GM23338 (cell line): ENCODE results near the gene FAM83B. TPM values are rescaled to one million over a fixed set of nuclear protein-coding genes. Genes with fewer than 3 reads are reported as not detected.

Experiments
- ATAC-seq: fragments of 200-7000 bp; cut with Tn5 transposase; 3 replicates; pipeline ENCODE4 v1.9.1; 2020
- DNase-seq: peaks from one replicate; pipeline ENCODE4 v3.0.0-alpha.2; 2015; ENCODE audit warnings: low spot score
- H2AFZ ChIP-seq: fragments of 200-600 bp; sonication (generic); 2 replicates; pipeline ENCODE4 v1.8.0; 2016; ENCODE audit warnings: antibody characterized with exemption, mild to moderate bottlenecking, moderate library complexity
- H3F3A ChIP-seq: fragments of 200-600 bp; sonication (generic); replicated peaks from 2 replicates; pipeline ENCODE4 v1.8.0; 2017; ENCODE audit warnings: antibody characterized with exemption, mixed run types, low read depth
- H3K27ac ChIP-seq: fragments of 200-600 bp; sonication (generic); 2 replicates; pipeline ENCODE4 v1.6.1; 2016; ENCODE audit warnings: low read depth
- H3K27me3 ChIP-seq: fragments of 200-600 bp; sonication (generic); 2 replicates; pipeline ENCODE4 v1.8.0; 2016; ENCODE audit warnings: mild to moderate bottlenecking, mixed run types, moderate library complexity; ENCODE audit not compliant: insufficient read depth
- H3K36me3 ChIP-seq: fragments of 200-600 bp; sonication (generic); 2 replicates; pipeline ENCODE4 v1.8.0; 2016; ENCODE audit warnings: mild to moderate bottlenecking; ENCODE audit not compliant: insufficient read depth
- H3K4me1 ChIP-seq: fragments of 200-600 bp; sonication (generic); 2 replicates; pipeline ENCODE4 v1.8.0; 2016; ENCODE audit warnings: mild to moderate bottlenecking, moderate library complexity; ENCODE audit not compliant: insufficient read depth
- H3K4me2 ChIP-seq: fragments of 200-600 bp; sonication (generic); 2 replicates; pipeline ENCODE4 v1.7.1; 2017; ENCODE audit warnings: mixed run types
- H3K4me3 ChIP-seq: fragments of 200-600 bp; sonication (generic); 2 replicates; pipeline ENCODE4 v1.6.1; 2016; ENCODE audit warnings: mixed run types
- H3K79me2 ChIP-seq: fragments of 200-600 bp; sonication (generic); replicated peaks from 2 replicates; pipeline ENCODE4 v1.8.0; 2017; ENCODE audit warnings: mild to moderate bottlenecking; ENCODE audit not compliant: insufficient read depth
- H3K9me2 ChIP-seq: fragments of 200-600 bp; sonication (generic); 2 replicates; pipeline ENCODE4 v1.8.0; 2017; ENCODE audit not compliant: insufficient read depth
- H4K20me1 ChIP-seq: fragments of 200-600 bp; sonication (generic); replicated peaks from 2 replicates; pipeline ENCODE4 v1.8.0; 2017; ENCODE audit warnings: mild to moderate bottlenecking; ENCODE audit not compliant: insufficient read depth
- H3K27ac Mint-ChIP-seq: 2 replicates; pipeline ENCODE4 v1.8.0; 2020; ENCODE audit warnings: inconsistent platforms, mild to moderate bottlenecking, moderate library complexity, mixed read lengths
- H3K27me3 Mint-ChIP-seq: 3 replicates; pipeline ENCODE4 v1.8.0; 2022; ENCODE audit warnings: low read depth, mild to moderate bottlenecking, moderate library complexity, mixed read lengths, inconsistent platforms; ENCODE audit not compliant: insufficient read depth, poor library complexity
- H3K36me3 Mint-ChIP-seq: 3 replicates; pipeline ENCODE4 v1.8.0; 2021; ENCODE audit warnings: low read depth, mild to moderate bottlenecking, inconsistent platforms, moderate library complexity, mixed read lengths
- H3K4me1 Mint-ChIP-seq: 3 replicates; pipeline ENCODE4 v1.8.0; 2020; ENCODE audit warnings: mild to moderate bottlenecking, inconsistent platforms, mixed read lengths
- H3K4me3 Mint-ChIP-seq: 3 replicates; pipeline ENCODE4 v1.8.0; 2021; ENCODE audit warnings: moderate library complexity, mild to moderate bottlenecking, inconsistent platforms, mixed read lengths
- H3K9me3 Mint-ChIP-seq: 3 replicates; pipeline ENCODE4 v1.8.0; 2020; ENCODE audit warnings: moderate library complexity, mild to moderate bottlenecking, inconsistent platforms, mixed read lengths
- CREB1 ChIP-seq: fragments of 250-450 bp; sonication (Bioruptor Pico); IDR thresholded peaks from 2 replicates; pipeline ENCODE4 v1.5.0; 2020; ENCODE audit warnings: low read depth, mild to moderate bottlenecking, moderate library complexity
- EZH2 ChIP-seq: fragments of 200-600 bp; sonication (generic); IDR thresholded peaks from one replicate; pipeline ENCODE4 v1.8.0; 2017; ENCODE audit warnings: antibody characterized with exemption, mild to moderate bottlenecking, low read depth; ENCODE audit not compliant: unreplicated experiment
- EZH2phosphoT487 ChIP-seq: fragments of 200-600 bp; sonication (generic); IDR thresholded peaks from one replicate; pipeline ENCODE4 v1.8.1; 2018; ENCODE audit warnings: antibody characterized with exemption; ENCODE audit not compliant: unreplicated experiment
- JUNB ChIP-seq: IDR thresholded peaks from one replicate; pipeline ENCODE4 v1.6.1; 2016; ENCODE audit warnings: antibody characterized with exemption; ENCODE audit not compliant: unreplicated experiment
- NANOG ChIP-seq: IDR thresholded peaks from 2 replicates; pipeline ENCODE4 v1.6.1; 2016; ENCODE audit warnings: antibody characterized with exemption, borderline replicate concordance
- POLR2AphosphoS5 ChIP-seq: IDR thresholded peaks from 2 replicates; pipeline ENCODE4 v1.6.1; 2016; ENCODE audit warnings: antibody characterized with exemption, low read depth
- STAT1 ChIP-seq: IDR thresholded peaks from one replicate; pipeline ENCODE4 v1.6.1; 2016; ENCODE audit warnings: antibody characterized with exemption; ENCODE audit not compliant: unreplicated experiment
- ZNF114 ChIP-seq: fragments of 250-450 bp; sonication (Bioruptor Pico); IDR thresholded peaks from 2 replicates; pipeline ENCODE4 v1.5.0; 2020; ENCODE audit warnings: mild to moderate bottlenecking, moderate library complexity
- ZNF331 ChIP-seq: fragments of 250-450 bp; sonication (Bioruptor Pico); IDR thresholded peaks from 2 replicates; pipeline ENCODE4 v1.5.0; 2020; ENCODE audit warnings: low read depth, mild to moderate bottlenecking, moderate library complexity
- polyA plus RNA-seq: library from polyadenylated mRNA; unstranded; fragments of >200 nt; fragmentation: Nextera tagmentation; extraction: Ambion mirVana; gene quantifications from 2 replicates; pipeline ENCODE4 v1.2.1, GENCODE V29; 2016
- total RNA-seq: library from RNA; depleted of rRNA; stranded (reverse); fragments of >200 nt; shearing (Covaris generic); gene quantifications from 2 replicates; pipeline ENCODE4 v1.2.3, GENCODE V29; 2014
- TF ChIP-seq, protein P1 (sequence below): IDR thresholded peaks from one replicate; pipeline ENCODE4 v1.6.1; 2018; ENCODE audit warnings: antibody characterized with exemption; ENCODE audit not compliant: unreplicated experiment
- TF ChIP-seq, protein P2 (sequence below): IDR thresholded peaks from 2 replicates; pipeline ENCODE4 v1.6.1; 2016; ENCODE audit warnings: antibody characterized with exemption
- TF ChIP-seq, protein P3 (sequence below): fragments of 250-450 bp; sonication (Bioruptor Pico); IDR thresholded peaks from 2 replicates; pipeline ENCODE4 v1.5.0; 2020; ENCODE audit warnings: mild to moderate bottlenecking, moderate library complexity
- TF ChIP-seq, protein P4 (sequence below), 2 experiments: fragments of 200-600 bp in 1 of 2; sonication (generic) in 1 of 2; conservative IDR thresholded peaks; 2 replicates each; pipeline versions ENCODE4 v1.5.1 to v1.6.1; 2016 to 2017; ENCODE audit warnings: antibody characterized with exemption in 2 of 2, low read depth in 2 of 2, mild to moderate bottlenecking in 2 of 2, moderate library complexity in 1 of 2

The FAM83B gene
- total and polyA plus RNA-seq, 2 experiments from 2014 or later, result 1.4 to 7.7 TPM

DNA sequence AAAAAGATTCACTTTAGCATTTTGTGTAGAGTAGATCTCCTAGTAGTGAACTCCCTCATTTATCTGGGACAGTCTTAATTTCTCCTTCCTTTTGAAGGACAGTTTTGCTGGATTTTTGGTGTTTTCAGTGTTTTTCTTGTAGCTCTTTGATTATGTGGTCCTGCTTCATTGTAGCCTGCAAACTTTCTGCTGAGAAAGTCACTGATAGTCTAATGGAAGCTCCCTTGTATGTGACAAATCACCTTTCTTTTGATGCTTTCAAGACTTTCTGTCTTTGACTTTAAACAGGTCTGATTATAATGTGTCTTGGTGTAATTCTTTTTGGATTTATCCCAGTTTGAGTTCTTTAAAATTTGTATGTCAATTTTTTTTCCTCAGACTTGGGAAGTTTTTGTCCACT, 86.1 kb downstream of the FAM83B start:
- H3K4me3 Mint-ChIP-seq, result no peak overlapping the region
- H2AFZ ChIP-seq, result no peak overlapping the region
- H3K36me3 ChIP-seq, result no peaks in the 10 kb centered on the region
- H3K36me3 Mint-ChIP-seq, result peaks cover 14% of the 10 kb centered on the region; the same call in 2 of the 3 replicates
- H3K79me2 ChIP-seq, result no peaks in the 10 kb centered on the region
- no peaks in the 10 kb centered on the region for H3F3A ChIP-seq
- no peaks in the 10 kb centered on the region for H3K27me3 ChIP-seq
- DNase-seq (no peak), ATAC-seq (no peak)
- TF ChIP-seq, protein P1, sequence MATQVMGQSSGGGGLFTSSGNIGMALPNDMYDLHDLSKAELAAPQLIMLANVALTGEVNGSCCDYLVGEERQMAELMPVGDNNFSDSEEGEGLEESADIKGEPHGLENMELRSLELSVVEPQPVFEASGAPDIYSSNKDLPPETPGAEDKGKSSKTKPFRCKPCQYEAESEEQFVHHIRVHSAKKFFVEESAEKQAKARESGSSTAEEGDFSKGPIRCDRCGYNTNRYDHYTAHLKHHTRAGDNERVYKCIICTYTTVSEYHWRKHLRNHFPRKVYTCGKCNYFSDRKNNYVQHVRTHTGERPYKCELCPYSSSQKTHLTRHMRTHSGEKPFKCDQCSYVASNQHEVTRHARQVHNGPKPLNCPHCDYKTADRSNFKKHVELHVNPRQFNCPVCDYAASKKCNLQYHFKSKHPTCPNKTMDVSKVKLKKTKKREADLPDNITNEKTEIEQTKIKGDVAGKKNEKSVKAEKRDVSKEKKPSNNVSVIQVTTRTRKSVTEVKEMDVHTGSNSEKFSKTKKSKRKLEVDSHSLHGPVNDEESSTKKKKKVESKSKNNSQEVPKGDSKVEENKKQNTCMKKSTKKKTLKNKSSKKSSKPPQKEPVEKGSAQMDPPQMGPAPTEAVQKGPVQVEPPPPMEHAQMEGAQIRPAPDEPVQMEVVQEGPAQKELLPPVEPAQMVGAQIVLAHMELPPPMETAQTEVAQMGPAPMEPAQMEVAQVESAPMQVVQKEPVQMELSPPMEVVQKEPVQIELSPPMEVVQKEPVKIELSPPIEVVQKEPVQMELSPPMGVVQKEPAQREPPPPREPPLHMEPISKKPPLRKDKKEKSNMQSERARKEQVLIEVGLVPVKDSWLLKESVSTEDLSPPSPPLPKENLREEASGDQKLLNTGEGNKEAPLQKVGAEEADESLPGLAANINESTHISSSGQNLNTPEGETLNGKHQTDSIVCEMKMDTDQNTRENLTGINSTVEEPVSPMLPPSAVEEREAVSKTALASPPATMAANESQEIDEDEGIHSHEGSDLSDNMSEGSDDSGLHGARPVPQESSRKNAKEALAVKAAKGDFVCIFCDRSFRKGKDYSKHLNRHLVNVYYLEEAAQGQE, result no peak
- TF ChIP-seq ZNF114 (CRISPR knock-in tag) (no peak), CREB1 (CRISPR knock-in tag) (no peak), JUNB (no peak), EZH2phosphoT487 (no peak), ZNF331 (CRISPR knock-in tag) (no peak), STAT1 (no peak), EZH2 (no peak), NANOG (no peak), POLR2AphosphoS5 (no peak)
- TF ChIP-seq, protein P2, sequence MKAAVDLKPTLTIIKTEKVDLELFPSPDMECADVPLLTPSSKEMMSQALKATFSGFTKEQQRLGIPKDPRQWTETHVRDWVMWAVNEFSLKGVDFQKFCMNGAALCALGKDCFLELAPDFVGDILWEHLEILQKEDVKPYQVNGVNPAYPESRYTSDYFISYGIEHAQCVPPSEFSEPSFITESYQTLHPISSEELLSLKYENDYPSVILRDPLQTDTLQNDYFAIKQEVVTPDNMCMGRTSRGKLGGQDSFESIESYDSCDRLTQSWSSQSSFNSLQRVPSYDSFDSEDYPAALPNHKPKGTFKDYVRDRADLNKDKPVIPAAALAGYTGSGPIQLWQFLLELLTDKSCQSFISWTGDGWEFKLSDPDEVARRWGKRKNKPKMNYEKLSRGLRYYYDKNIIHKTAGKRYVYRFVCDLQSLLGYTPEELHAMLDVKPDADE, result no peak
- TF ChIP-seq, protein P3, sequence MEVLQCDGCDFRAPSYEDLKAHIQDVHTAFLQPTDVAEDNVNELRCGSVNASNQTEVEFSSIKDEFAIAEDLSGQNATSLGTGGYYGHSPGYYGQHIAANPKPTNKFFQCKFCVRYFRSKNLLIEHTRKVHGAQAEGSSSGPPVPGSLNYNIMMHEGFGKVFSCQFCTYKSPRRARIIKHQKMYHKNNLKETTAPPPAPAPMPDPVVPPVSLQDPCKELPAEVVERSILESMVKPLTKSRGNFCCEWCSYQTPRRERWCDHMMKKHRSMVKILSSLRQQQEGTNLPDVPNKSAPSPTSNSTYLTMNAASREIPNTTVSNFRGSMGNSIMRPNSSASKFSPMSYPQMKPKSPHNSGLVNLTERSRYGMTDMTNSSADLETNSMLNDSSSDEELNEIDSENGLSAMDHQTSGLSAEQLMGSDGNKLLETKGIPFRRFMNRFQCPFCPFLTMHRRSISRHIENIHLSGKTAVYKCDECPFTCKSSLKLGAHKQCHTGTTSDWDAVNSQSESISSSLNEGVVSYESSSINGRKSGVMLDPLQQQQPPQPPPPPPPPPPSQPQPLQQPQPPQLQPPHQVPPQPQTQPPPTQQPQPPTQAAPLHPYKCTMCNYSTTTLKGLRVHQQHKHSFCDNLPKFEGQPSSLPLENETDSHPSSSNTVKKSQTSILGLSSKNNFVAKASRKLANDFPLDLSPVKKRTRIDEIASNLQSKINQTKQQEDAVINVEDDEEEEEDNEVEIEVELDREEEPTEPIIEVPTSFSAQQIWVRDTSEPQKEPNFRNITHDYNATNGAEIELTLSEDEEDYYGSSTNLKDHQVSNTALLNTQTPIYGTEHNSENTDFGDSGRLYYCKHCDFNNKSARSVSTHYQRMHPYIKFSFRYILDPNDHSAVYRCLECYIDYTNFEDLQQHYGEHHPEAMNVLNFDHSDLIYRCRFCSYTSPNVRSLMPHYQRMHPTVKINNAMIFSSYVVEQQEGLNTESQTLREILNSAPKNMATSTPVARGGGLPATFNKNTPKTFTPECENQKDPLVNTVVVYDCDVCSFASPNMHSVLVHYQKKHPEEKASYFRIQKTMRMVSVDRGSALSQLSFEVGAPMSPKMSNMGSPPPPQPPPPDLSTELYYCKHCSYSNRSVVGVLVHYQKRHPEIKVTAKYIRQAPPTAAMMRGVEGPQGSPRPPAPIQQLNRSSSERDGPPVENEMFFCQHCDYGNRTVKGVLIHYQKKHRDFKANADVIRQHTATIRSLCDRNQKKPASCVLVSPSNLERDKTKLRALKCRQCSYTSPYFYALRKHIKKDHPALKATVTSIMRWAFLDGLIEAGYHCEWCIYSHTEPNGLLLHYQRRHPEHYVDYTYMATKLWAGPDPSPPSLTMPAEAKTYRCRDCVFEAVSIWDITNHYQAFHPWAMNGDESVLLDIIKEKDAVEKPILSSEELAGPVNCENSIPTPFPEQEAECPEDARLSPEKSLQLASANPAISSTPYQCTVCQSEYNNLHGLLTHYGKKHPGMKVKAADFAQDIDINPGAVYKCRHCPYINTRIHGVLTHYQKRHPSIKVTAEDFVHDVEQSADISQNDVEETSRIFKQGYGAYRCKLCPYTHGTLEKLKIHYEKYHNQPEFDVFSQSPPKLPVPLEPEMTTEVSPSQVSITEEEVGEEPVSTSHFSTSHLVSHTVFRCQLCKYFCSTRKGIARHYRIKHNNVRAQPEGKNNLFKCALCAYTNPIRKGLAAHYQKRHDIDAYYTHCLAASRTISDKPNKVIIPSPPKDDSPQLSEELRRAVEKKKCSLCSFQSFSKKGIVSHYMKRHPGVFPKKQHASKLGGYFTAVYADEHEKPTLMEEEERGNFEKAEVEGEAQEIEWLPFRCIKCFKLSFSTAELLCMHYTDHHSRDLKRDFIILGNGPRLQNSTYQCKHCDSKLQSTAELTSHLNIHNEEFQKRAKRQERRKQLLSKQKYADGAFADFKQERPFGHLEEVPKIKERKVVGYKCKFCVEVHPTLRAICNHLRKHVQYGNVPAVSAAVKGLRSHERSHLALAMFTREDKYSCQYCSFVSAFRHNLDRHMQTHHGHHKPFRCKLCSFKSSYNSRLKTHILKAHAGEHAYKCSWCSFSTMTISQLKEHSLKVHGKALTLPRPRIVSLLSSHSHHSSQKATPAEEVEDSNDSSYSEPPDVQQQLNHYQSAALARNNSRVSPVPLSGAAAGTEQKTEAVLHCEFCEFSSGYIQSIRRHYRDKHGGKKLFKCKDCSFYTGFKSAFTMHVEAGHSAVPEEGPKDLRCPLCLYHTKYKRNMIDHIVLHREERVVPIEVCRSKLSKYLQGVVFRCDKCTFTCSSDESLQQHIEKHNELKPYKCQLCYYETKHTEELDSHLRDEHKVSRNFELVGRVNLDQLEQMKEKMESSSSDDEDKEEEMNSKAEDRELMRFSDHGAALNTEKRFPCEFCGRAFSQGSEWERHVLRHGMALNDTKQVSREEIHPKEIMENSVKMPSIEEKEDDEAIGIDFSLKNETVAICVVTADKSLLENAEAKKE (CRISPR knock-in tag), result no peak
- TF ChIP-seq, protein P4, sequence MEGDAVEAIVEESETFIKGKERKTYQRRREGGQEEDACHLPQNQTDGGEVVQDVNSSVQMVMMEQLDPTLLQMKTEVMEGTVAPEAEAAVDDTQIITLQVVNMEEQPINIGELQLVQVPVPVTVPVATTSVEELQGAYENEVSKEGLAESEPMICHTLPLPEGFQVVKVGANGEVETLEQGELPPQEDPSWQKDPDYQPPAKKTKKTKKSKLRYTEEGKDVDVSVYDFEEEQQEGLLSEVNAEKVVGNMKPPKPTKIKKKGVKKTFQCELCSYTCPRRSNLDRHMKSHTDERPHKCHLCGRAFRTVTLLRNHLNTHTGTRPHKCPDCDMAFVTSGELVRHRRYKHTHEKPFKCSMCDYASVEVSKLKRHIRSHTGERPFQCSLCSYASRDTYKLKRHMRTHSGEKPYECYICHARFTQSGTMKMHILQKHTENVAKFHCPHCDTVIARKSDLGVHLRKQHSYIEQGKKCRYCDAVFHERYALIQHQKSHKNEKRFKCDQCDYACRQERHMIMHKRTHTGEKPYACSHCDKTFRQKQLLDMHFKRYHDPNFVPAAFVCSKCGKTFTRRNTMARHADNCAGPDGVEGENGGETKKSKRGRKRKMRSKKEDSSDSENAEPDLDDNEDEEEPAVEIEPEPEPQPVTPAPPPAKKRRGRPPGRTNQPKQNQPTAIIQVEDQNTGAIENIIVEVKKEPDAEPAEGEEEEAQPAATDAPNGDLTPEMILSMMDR (conservative IDR thresholded peaks at IDR 0.05; ENCODE audit: low read depth in 2 of 2), result no peak
- no peak overlapping the region for H3K4me2 ChIP-seq
- H3K27ac ChIP-seq, result no peak overlapping the region
- no peaks in the 10 kb centered on the region for H3K9me2 ChIP-seq
- no peaks in the 10 kb centered on the region for H4K20me1 ChIP-seq
- no peak overlapping the region for H3K4me3 ChIP-seq
- H3K4me1 Mint-ChIP-seq, result no peaks in the 10 kb centered on the region
- H3K4me1 ChIP-seq, result peaks cover 5% of the 10 kb centered on the region; the same call in 1 of the 2 replicates
- no peaks in the 10 kb centered on the region for H3K27me3 Mint-ChIP-seq
- peaks cover 15% of the 10 kb centered on the region for H3K9me3 Mint-ChIP-seq
- no peak overlapping the region for H3K27ac Mint-ChIP-seq
